HEK293 (cell line): ENCODE data around the gene OR4D1.

ENCODE experiments used
- GFI1B ChIP-seq: fragments of 450-650 bp; formaldehyde crosslinking; IDR thresholded peaks from 2 replicates; pipeline ENCODE4 v1.5.1; 2016; ENCODE audit warnings: missing biosample characterization, missing genetic modification characterization
- ZNF791 ChIP-seq: fragments of 450-650 bp; formaldehyde crosslinking; IDR thresholded peaks from 2 replicates; pipeline ENCODE4 v1.5.1; 2016; ENCODE audit warnings: missing biosample characterization, missing genetic modification characterization
- TF ChIP-seq, protein P1 (sequence below): fragments of 450-650 bp; formaldehyde crosslinking; IDR thresholded peaks from 2 replicates; pipeline ENCODE4 v1.5.1; 2016; ENCODE audit warnings: missing biosample characterization, missing genetic modification characterization

- TF ChIP-seq ZNF791 (tag by site-specific recombination) (no peak), GFI1B (tag by site-specific recombination) (no peak)
- TF ChIP-seq, protein P1, sequence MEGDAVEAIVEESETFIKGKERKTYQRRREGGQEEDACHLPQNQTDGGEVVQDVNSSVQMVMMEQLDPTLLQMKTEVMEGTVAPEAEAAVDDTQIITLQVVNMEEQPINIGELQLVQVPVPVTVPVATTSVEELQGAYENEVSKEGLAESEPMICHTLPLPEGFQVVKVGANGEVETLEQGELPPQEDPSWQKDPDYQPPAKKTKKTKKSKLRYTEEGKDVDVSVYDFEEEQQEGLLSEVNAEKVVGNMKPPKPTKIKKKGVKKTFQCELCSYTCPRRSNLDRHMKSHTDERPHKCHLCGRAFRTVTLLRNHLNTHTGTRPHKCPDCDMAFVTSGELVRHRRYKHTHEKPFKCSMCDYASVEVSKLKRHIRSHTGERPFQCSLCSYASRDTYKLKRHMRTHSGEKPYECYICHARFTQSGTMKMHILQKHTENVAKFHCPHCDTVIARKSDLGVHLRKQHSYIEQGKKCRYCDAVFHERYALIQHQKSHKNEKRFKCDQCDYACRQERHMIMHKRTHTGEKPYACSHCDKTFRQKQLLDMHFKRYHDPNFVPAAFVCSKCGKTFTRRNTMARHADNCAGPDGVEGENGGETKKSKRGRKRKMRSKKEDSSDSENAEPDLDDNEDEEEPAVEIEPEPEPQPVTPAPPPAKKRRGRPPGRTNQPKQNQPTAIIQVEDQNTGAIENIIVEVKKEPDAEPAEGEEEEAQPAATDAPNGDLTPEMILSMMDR (tag by site-specific recombination) = no peak
These were observed 17.8 kb downstream of the OR4D1 start for GRCh38 chr17:58165981-58166380.
